Loucy (cell line): ENCODE data around the gene PRICKLE2.

Source experiments
- H2AFZ ChIP-seq: fragments of 200-600 bp; sonication (generic); 2 replicates; pipeline ENCODE4 v1.6.0; 2016; ENCODE audit warnings: antibody characterized with exemption, mild to moderate bottlenecking, low read length, moderate library complexity
- H3F3A ChIP-seq: fragments of 200-600 bp; 2 replicates; pipeline ENCODE4 v1.6.0; 2016; ENCODE audit warnings: antibody characterized with exemption, low read depth, mild to moderate bottlenecking
- H3K27me3 ChIP-seq: fragments of 200-600 bp; sonication (generic); 2 replicates; pipeline ENCODE4 v1.6.1; 2014; ENCODE audit warnings: low read length, mild to moderate bottlenecking; ENCODE audit not compliant: insufficient read depth, poor library complexity, severe bottlenecking
- H3K36me3 ChIP-seq: fragments of 200-600 bp; sonication (generic); 2 replicates; pipeline ENCODE4 v1.6.1; 2016; ENCODE audit warnings: low read length; ENCODE audit not compliant: insufficient read depth
- H3K4me1 ChIP-seq: fragments of 200-600 bp; sonication (generic); 2 replicates; pipeline ENCODE4 v1.5.1; 2014; ENCODE audit warnings: low read length, mild to moderate bottlenecking; ENCODE audit not compliant: insufficient read depth, poor library complexity, severe bottlenecking
- H3K4me2 ChIP-seq: fragments of 200-600 bp; sonication (generic); 2 replicates; pipeline ENCODE4 v1.6.0; 2014; ENCODE audit warnings: antibody characterized with exemption, low read length, low read depth, mild to moderate bottlenecking; ENCODE audit not compliant: poor library complexity, severe bottlenecking
- H3K4me3 ChIP-seq: fragments of 200-600 bp; sonication (generic); 2 replicates; pipeline ENCODE4 v1.5.1; 2014; ENCODE audit warnings: low read length, mild to moderate bottlenecking, mixed read lengths; ENCODE audit not compliant: poor library complexity, severe bottlenecking
- H3K79me2 ChIP-seq: fragments of 200-600 bp; sonication (generic); 2 replicates; pipeline ENCODE4 v1.6.1; 2014; ENCODE audit warnings: low read length; ENCODE audit not compliant: insufficient read depth
- H3K9ac ChIP-seq: fragments of 200-600 bp; sonication (generic); 2 replicates; pipeline ENCODE4 v1.6.0; 2014; ENCODE audit warnings: mild to moderate bottlenecking, low read depth, low read length, moderate library complexity; ENCODE audit not compliant: poor library complexity, severe bottlenecking
- H3K9me2 ChIP-seq: fragments of 200-600 bp; sonication (generic); replicated peaks from 2 replicates; pipeline ENCODE4 v1.6.1; 2016; ENCODE audit warnings: low read depth, low read length, mixed read lengths
- H3K9me3 ChIP-seq: fragments of 200-600 bp; sonication (generic); 2 replicates; pipeline ENCODE4 v1.6.1; 2014; ENCODE audit warnings: mild to moderate bottlenecking, antibody characterized with exemption, low read length, low read depth; ENCODE audit not compliant: insufficient read depth
- H4K20me1 ChIP-seq: fragments of 200-600 bp; sonication (generic); 2 replicates; pipeline ENCODE4 v1.6.0; 2014; ENCODE audit warnings: antibody characterized with exemption, low read length, mild to moderate bottlenecking; ENCODE audit not compliant: insufficient read depth, poor library complexity, severe bottlenecking
- CTCF ChIP-seq: fragments of 200-600 bp; sonication (generic); conservative IDR thresholded peaks from 2 replicates; pipeline ENCODE4 v1.5.1; 2014; ENCODE audit warnings: mild to moderate bottlenecking, antibody characterized with exemption, low read length
- EZH2phosphoT487 ChIP-seq: fragments of 200-600 bp; IDR thresholded peaks from 2 replicates; pipeline ENCODE4 v1.6.1; 2018; ENCODE audit warnings: antibody characterized with exemption, mild to moderate bottlenecking, moderate library complexity, borderline replicate concordance

Gene PRICKLE2

GRCh38 chr3:64082961-64083541, 142.2 kb downstream of the PRICKLE2 start:
- H3K9me3 ChIP-seq = no peaks in the 10 kb centered on the region
- H3K79me2 ChIP-seq = no peaks in the 10 kb centered on the region
- no peaks in the 10 kb centered on the region for H3K9me2 ChIP-seq
- H4K20me1 ChIP-seq = no peaks in the 10 kb centered on the region
- no peaks in the 10 kb centered on the region for H3K36me3 ChIP-seq
- H3K4me1 ChIP-seq = no peaks in the 10 kb centered on the region
- no peak overlapping the region for H3K4me3 ChIP-seq
- H3F3A ChIP-seq = no peaks in the 10 kb centered on the region
- no peaks in the 10 kb centered on the region for H3K27me3 ChIP-seq
- no peak overlapping the region for H3K9ac ChIP-seq
- no peak overlapping the region for H2AFZ ChIP-seq
- TF ChIP-seq EZH2phosphoT487 (no peak), CTCF (no peak)
- H3K4me2 ChIP-seq = no peak overlapping the region

GRCh38 chr3:64082411-64082810, 142.9 kb downstream of the PRICKLE2 start:
- Histone ChIP-seq H3K27me3 (no peaks in the 10 kb centered on the region), H3F3A (no peaks in the 10 kb centered on the region)

GRCh38 chr3:64081235-64081630, 144.0 kb downstream of the PRICKLE2 start:
- TF ChIP-seq EZH2phosphoT487 (no peak), CTCF (no peak)

More at GRCh38 chr3:64082411-64082810, 142.9 kb downstream of the PRICKLE2 start:
- no peak overlapping the region for H3K4me2 ChIP-seq
- no peaks in the 10 kb centered on the region for H3K79me2 ChIP-seq
- no peaks in the 10 kb centered on the region for H3K9me2 ChIP-seq
- H3K9me3 ChIP-seq = no peaks in the 10 kb centered on the region
- no peak overlapping the region for H3K4me3 ChIP-seq
- H3K36me3 ChIP-seq = no peaks in the 10 kb centered on the region
- H3K4me1 ChIP-seq = no peaks in the 10 kb centered on the region
- no peak overlapping the region for H3K9ac ChIP-seq
- H4K20me1 ChIP-seq = no peaks in the 10 kb centered on the region
- TF ChIP-seq CTCF = no peak
- H2AFZ ChIP-seq = no peak overlapping the region

More at GRCh38 chr3:64081235-64081630, 144.0 kb downstream of the PRICKLE2 start:
- no peaks in the 10 kb centered on the region for H3K9me3 ChIP-seq
- H3K9ac ChIP-seq = no peak overlapping the region
- H3K4me3 ChIP-seq = no peak overlapping the region
- H3K4me1 ChIP-seq = no peaks in the 10 kb centered on the region
- no peaks in the 10 kb centered on the region for H3K36me3 ChIP-seq
- no peaks in the 10 kb centered on the region for H3F3A ChIP-seq
- H3K9me2 ChIP-seq = no peaks in the 10 kb centered on the region
- no peaks in the 10 kb centered on the region for H4K20me1 ChIP-seq
- no peak overlapping the region for H3K4me2 ChIP-seq
- no peaks in the 10 kb centered on the region for H3K79me2 ChIP-seq
- H3K27me3 ChIP-seq = no peaks in the 10 kb centered on the region
- no peak overlapping the region for H2AFZ ChIP-seq
